Prostate gland (tissue), 2 donors: ENCODE data around the gene NUP133. TPM values are rescaled to one million over a fixed set of nuclear protein-coding genes. Genes with fewer than 3 reads are reported as not detected.

Source experiments
- DNase-seq: peaks from one replicate; pipeline ENCODE4 v3.0.0-alpha.2; 2019; ENCODE audit warnings: low spot score
- H3K27ac ChIP-seq, 2 donors: fragments of 200-600 bp; sonication (generic); 2 replicates each; pipeline ENCODE4 v1.5.1; 2017 to 2019
- H3K27me3 ChIP-seq: fragments of 200-600 bp; sonication (generic); replicated peaks from 2 replicates; pipeline ENCODE4 v1.5.1; 2019; ENCODE audit not compliant: insufficient read depth
- H3K36me3 ChIP-seq, 2 donors: fragments of 200-600 bp; sonication (generic); 1 replicate in 1 of 2; 2 replicates in 1 of 2; pipeline versions ENCODE4 v1.5.1 to v1.8.1; 2017 to 2019
- H3K4me1 ChIP-seq: fragments of 200-600 bp; sonication (generic); replicated peaks from 2 replicates; pipeline ENCODE4 v1.5.1; 2019
- H3K4me3 ChIP-seq, 2 donors: fragments of 200-600 bp; sonication (generic); 2 replicates each; pipeline ENCODE4 v1.5.1; 2017 to 2019
- H3K9me3 ChIP-seq: fragments of 200-600 bp; sonication (generic); 2 replicates; pipeline ENCODE4 v1.5.1; 2017
- CTCF ChIP-seq, 4 experiments: fragments of 200-600 bp in 2 of 4; fragments of 450-650 bp in 2 of 4; sonication (generic) in 2 of 4; IDR thresholded peaks; 1 replicate in 3 of 4; 2 replicates in 1 of 4; pipeline ENCODE4 v1.5.1; 2016 to 2019; ENCODE audit warnings: antibody characterized with exemption in 4 of 4, mild to moderate bottlenecking in 2 of 4, moderate library complexity in 2 of 4
- POLR2A ChIP-seq: fragments of 450-650 bp; IDR thresholded peaks from one replicate; pipeline ENCODE4 v1.6.1; 2016; ENCODE audit warnings: antibody characterized with exemption, mild to moderate bottlenecking
- POLR2AphosphoS5 ChIP-seq: sonication (generic); formaldehyde crosslinking; IDR thresholded peaks from one replicate; pipeline ENCODE4 v1.6.1; 2017; ENCODE audit warnings: antibody characterized with exemption
- WGBS: methylation state at CpG from one replicate; pipeline ENCODE4 v1.1.5; 2018; 5-methylcytosine and 5-hydroxymethylcytosine counted together
- intact Hi-C: fragments of 100-400 bp; cut with DNase I; formaldehyde crosslinking; loops from one replicate; pipeline ENCODE4 v1.14.2; 2022
- total RNA-seq, 2 donors: library from RNA; depleted of rRNA; stranded (reverse); fragments of >200 nt; gene quantifications; one replicate each; pipeline ENCODE4 v1.1.0, GENCODE V29; 2016

Gene NUP133
- total RNA-seq, 2 donors from 2014 or later = 26.3 to 36.4 TPM

DNA sequence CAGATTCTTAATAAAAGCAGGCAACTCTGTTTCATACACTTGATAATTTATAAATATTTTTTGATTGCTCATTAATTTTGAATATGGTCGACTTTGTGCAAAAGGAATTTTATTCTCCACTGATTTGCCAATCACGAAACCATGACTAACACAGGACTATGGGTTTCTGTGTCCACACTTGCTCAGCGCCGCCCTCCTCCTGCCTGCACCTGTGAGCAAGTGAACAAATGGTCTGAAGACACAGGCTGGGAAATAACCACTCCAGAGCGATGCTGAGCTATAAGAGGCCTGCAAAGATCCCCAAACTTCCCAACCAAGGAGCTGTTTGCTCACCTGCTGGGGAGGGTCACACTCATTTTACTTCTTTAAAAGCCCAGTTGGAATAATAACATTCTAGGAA, 30.8 kb upstream of the NUP133 start:
- intact Hi-C loops = no loop called here
- 85% methylated on average over 5 of the region's 5 CpGs for WGBS
- no peaks in the 10 kb centered on the region for H3K4me1 ChIP-seq
- H3K27me3 ChIP-seq = no peaks in the 10 kb centered on the region
- H3K27ac ChIP-seq = no peak overlapping the region
- H3K9me3 ChIP-seq = no peaks in the 10 kb centered on the region
- H3K4me3 ChIP-seq = no peak overlapping the region
- H3K36me3 ChIP-seq = no peaks in the 10 kb centered on the region
- TF ChIP-seq POLR2A (no peak), POLR2AphosphoS5 (no peak), CTCF (IDR thresholded peaks at IDR 0.05) (no peak)
- no peak for DNase-seq

GRCh38 chr1:229537894-229538293, 29.8 kb upstream of the NUP133 start:
- H3K27ac ChIP-seq = no peak overlapping the region
- no peaks in the 10 kb centered on the region for H3K27me3 ChIP-seq
- 82% methylated on average over 4 of the region's 4 CpGs for WGBS
- no peak for TF ChIP-seq POLR2AphosphoS5
- TF ChIP-seq CTCF (IDR thresholded peaks at IDR 0.05) = no peak
- TF ChIP-seq POLR2A = no peak
- no peaks in the 10 kb centered on the region for H3K36me3 ChIP-seq
- H3K4me3 ChIP-seq = no peak overlapping the region
- H3K9me3 ChIP-seq = no peaks in the 10 kb centered on the region
- no peak for DNase-seq
- H3K4me1 ChIP-seq = no peaks in the 10 kb centered on the region
- intact Hi-C loops = no loop called here

DNA sequence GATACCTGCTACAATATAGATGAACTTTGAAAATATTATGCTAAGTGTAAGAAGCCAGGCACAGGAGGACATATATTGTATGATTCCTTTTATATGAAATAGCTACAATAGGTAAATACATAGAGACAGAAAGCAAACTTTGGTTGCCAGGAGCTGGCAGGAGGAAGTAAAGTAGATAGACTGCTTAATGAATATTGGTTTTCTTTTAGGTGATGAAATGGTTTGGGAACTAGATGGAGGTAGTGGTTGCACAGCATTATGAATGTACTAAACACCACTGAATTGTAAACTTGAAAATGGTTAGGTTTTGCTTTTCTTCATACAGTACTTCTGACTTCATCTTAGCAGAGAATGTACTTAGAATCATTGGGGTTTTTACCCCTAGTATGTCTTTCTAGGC, 28.8 kb upstream of the NUP133 start:
- Histone ChIP-seq H3K4me1 (no peaks in the 10 kb centered on the region), H3K27ac (no peak overlapping the region), H3K36me3 (no peaks in the 10 kb centered on the region), H3K27me3 (no peaks in the 10 kb centered on the region), H3K4me3 (no peak overlapping the region), H3K9me3 (no peaks in the 10 kb centered on the region)
- intact Hi-C loops = no loop called here
- TF ChIP-seq POLR2A = no peak
- TF ChIP-seq POLR2AphosphoS5 = peak; percentile 69
- peak; percentile 28 for DNase-seq

DNA sequence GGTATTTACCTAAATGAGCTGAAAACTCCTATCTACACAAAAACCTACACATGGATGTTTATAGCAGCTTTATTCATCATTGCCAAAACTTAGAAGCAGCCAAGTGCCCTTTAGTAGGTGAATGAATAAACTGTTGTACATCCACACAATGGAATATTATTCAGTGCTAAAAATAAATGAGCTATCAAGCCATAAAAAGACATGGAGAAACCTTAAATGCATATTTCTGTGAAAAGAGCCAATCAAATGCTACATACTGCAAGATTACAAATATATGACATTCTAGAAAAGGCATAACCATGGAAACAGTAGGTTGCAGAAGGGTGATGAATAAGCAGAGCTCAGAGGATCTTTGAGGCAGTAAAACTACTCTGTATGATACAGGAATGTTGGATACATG, 27.1 kb upstream of the NUP133 start:
- H3K4me3 ChIP-seq = no peak overlapping the region
- no peaks in the 10 kb centered on the region for H3K9me3 ChIP-seq
- no peak for DNase-seq
- no peaks in the 10 kb centered on the region for H3K36me3 ChIP-seq
- no peaks in the 10 kb centered on the region for H3K27me3 ChIP-seq
- H3K4me1 ChIP-seq = no peaks in the 10 kb centered on the region
- no peak overlapping the region for H3K27ac ChIP-seq
- no peak for TF ChIP-seq CTCF (IDR thresholded peaks at IDR 0.05)
- TF ChIP-seq POLR2A = no peak
- no peak for TF ChIP-seq POLR2AphosphoS5
- intact Hi-C loops = no loop called here

GRCh38 chr1:229531326-229531725, 23.2 kb upstream of the NUP133 start:
- Histone ChIP-seq H3K9me3 (no peaks in the 10 kb centered on the region), H3K4me3 (no peak overlapping the region), H3K4me1 (no peaks in the 10 kb centered on the region), H3K27ac (no peak overlapping the region), H3K27me3 (no peaks in the 10 kb centered on the region), H3K36me3 (peaks cover 0 to 13% of the 10 kb centered on the region in 2 donors)
- no peak for DNase-seq
- 93% methylated on average over 6 of the region's 6 CpGs for WGBS
- no peak for TF ChIP-seq CTCF (IDR thresholded peaks at IDR 0.05)
- no peak for TF ChIP-seq POLR2AphosphoS5
- TF ChIP-seq POLR2A = no peak
- intact Hi-C loops = no loop called here
